ENCODE measurements around the gene SCN1A. TPM values are rescaled to one million over a fixed set of nuclear protein-coding genes. Genes with fewer than 3 reads are reported as not detected.
A peak's percentile ranks its signal among the peaks of the same experiment; 100 is the strongest.

The SCN1A gene
- total and polyA plus RNA-seq, 10 of the 15 experiments (the other 5 are each of a cell fraction or from before 2014, with no cell fraction given) = not detected

DNA sequence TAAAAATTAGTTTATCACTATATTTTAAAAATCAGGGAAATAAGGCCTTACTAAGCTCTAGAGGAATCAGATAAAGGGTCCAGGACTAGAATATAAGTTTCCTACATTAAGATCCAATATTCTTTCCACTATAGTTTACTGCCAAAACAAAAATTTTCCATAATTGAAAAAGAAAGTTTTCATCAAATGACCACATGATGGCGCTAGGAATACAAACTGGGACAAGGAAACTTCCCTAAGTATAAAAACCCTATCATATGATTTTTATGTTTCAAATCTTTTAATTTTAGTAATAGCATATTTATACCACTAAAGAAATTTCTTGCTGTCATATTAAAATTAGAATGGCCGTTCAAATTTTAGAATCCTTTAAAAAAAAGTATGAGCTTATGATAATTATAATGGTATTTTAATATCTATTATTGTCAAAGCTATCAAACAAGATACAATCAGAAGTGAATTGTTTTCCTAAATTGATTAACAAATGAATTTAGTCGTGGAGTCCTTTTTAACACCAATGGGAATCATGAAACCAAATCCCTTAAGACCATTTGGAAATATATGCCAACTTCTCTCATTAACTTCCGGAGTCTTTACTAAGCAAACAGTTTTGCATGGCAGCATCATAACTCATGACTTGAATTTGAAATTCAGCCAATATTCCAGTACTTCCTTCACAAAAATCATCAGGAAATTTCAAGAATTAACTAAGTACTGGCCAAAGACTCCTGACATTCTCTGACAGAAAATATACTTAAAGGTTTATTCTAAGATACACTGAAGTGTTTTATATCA lies 70.3 kb downstream of the SCN1A start:
- RAD21 ChIA-PET (ENCODE audit: unreplicated experiment) = interaction anchor here (0.5 to 3.8 kb wide), 4 partner anchors 10 to 184 kb away, joined by 3 to 26 read pairs (median 5); partner anchors contain the start of gene SCN1A
- WGBS (ENCODE audit: insufficient coverage, insufficient replicate concordance, low lambda C conversion rate, missing lambda C conversion rate) = 0% methylated on average over 4 of the region's 4 CpGs
- TF ChIP-seq, protein P1, sequence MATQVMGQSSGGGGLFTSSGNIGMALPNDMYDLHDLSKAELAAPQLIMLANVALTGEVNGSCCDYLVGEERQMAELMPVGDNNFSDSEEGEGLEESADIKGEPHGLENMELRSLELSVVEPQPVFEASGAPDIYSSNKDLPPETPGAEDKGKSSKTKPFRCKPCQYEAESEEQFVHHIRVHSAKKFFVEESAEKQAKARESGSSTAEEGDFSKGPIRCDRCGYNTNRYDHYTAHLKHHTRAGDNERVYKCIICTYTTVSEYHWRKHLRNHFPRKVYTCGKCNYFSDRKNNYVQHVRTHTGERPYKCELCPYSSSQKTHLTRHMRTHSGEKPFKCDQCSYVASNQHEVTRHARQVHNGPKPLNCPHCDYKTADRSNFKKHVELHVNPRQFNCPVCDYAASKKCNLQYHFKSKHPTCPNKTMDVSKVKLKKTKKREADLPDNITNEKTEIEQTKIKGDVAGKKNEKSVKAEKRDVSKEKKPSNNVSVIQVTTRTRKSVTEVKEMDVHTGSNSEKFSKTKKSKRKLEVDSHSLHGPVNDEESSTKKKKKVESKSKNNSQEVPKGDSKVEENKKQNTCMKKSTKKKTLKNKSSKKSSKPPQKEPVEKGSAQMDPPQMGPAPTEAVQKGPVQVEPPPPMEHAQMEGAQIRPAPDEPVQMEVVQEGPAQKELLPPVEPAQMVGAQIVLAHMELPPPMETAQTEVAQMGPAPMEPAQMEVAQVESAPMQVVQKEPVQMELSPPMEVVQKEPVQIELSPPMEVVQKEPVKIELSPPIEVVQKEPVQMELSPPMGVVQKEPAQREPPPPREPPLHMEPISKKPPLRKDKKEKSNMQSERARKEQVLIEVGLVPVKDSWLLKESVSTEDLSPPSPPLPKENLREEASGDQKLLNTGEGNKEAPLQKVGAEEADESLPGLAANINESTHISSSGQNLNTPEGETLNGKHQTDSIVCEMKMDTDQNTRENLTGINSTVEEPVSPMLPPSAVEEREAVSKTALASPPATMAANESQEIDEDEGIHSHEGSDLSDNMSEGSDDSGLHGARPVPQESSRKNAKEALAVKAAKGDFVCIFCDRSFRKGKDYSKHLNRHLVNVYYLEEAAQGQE (IDR thresholded peaks at IDR 0.05; ENCODE audit: low read depth, low read length) = no peak
- TF ChIP-seq SMAD1 (IDR thresholded peaks at IDR 0.05; ENCODE audit: low read depth, partially characterized antibody) (no peak), TCF7 (IDR thresholded peaks at IDR 0.05; ENCODE audit: borderline replicate concordance) (no peak), SMAD5 (IDR thresholded peaks at IDR 0.05; ENCODE audit: low read depth) (no peak), CBFB (IDR thresholded peaks at IDR 0.05; ENCODE audit: low read depth) (no peak), POLR2A (IDR thresholded peaks at IDR 0.05; ENCODE audit: low read depth, low read length) (no peak), SRF (IDR thresholded peaks at IDR 0.05; ENCODE audit: low read depth in 2 of 2, low read length in 2 of 2) (no peak), SMC3 (IDR thresholded peaks at IDR 0.05; ENCODE audit: borderline replicate concordance, low read length) (peak; percentile 38; the same call in 1 of the 2 replicates), PAX5 (IDR thresholded peaks at IDR 0.05; ENCODE audit: borderline replicate concordance, low read depth, low read length) (no peak)
- TF ChIP-seq, protein P2, sequence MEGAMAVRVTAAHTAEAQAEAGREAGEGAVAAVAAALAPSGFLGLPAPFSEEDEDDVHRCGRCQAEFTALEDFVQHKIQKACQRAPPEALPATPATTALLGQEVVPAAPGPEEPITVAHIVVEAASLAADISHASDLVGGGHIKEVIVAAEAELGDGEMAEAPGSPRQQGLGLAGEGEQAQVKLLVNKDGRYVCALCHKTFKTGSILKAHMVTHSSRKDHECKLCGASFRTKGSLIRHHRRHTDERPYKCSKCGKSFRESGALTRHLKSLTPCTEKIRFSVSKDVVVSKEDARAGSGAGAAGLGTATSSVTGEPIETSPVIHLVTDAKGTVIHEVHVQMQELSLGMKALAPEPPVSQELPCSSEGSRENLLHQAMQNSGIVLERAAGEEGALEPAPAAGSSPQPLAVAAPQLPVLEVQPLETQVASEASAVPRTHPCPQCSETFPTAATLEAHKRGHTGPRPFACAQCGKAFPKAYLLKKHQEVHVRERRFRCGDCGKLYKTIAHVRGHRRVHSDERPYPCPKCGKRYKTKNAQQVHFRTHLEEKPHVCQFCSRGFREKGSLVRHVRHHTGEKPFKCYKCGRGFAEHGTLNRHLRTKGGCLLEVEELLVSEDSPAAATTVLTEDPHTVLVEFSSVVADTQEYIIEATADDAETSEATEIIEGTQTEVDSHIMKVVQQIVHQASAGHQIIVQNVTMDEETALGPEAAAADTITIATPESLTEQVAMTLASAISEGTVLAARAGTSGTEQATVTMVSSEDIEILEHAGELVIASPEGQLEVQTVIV (IDR thresholded peaks at IDR 0.05; ENCODE audit: borderline replicate concordance, partially characterized antibody) = no peak
- TF ChIP-seq, protein P3, sequence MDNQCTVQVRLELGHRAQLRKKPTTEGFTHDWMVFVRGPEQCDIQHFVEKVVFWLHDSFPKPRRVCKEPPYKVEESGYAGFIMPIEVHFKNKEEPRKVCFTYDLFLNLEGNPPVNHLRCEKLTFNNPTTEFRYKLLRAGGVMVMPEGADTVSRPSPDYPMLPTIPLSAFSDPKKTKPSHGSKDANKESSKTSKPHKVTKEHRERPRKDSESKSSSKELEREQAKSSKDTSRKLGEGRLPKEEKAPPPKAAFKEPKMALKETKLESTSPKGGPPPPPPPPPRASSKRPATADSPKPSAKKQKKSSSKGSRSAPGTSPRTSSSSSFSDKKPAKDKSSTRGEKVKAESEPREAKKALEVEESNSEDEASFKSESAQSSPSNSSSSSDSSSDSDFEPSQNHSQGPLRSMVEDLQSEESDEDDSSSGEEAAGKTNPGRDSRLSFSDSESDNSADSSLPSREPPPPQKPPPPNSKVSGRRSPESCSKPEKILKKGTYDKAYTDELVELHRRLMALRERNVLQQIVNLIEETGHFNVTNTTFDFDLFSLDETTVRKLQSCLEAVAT (IDR thresholded peaks at IDR 0.05) = no peak
- TF ChIP-seq, protein P4, sequence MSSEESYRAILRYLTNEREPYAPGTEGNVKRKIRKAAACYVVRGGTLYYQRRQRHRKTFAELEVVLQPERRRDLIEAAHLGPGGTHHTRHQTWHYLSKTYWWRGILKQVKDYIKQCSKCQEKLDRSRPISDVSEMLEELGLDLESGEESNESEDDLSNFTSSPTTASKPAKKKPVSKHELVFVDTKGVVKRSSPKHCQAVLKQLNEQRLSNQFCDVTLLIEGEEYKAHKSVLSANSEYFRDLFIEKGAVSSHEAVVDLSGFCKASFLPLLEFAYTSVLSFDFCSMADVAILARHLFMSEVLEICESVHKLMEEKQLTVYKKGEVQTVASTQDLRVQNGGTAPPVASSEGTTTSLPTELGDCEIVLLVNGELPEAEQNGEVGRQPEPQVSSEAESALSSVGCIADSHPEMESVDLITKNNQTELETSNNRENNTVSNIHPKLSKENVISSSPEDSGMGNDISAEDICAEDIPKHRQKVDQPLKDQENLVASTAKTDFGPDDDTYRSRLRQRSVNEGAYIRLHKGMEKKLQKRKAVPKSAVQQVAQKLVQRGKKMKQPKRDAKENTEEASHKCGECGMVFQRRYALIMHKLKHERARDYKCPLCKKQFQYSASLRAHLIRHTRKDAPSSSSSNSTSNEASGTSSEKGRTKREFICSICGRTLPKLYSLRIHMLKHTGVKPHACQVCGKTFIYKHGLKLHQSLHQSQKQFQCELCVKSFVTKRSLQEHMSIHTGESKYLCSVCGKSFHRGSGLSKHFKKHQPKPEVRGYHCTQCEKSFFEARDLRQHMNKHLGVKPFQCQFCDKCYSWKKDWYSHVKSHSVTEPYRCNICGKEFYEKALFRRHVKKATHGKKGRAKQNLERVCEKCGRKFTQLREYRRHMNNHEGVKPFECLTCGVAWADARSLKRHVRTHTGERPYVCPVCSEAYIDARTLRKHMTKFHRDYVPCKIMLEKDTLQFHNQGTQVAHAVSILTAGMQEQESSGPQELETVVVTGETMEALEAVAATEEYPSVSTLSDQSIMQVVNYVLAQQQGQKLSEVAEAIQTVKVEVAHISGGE (CRISPR knock-in tag; IDR thresholded peaks at IDR 0.05) = no peak

More for the DNA sequence above, 70.3 kb downstream of the SCN1A start:
- intact Hi-C loops (cut with micrococcal nuclease; ENCODE audit: unreplicated experiment) = loop anchor here (2.0 kb wide), 1 partner anchor 71 kb away; the partner anchor contains the start of gene SCN1A
- ATAC-seq (no peak), DNase-seq (ENCODE audit: low read depth, low spot score) (no peak), FAIRE-seq (no peak)
- no peaks in the 10 kb centered on the region for H3K4me1 ChIP-seq (ENCODE audit: control insufficient read depth, insufficient read depth, low read length)
- ChIA-PET CTCF (interaction anchor here (0.6 to 5.0 kb wide), 24 partner anchors 8 to 1063 kb away, joined by 3 to 61 read pairs (median 3); partner anchors contain the start of gene SCN1A), POLR2A (no interaction called here), SMC1A (ENCODE audit: uncharacterized antibody, unreplicated experiment) (interaction anchor here (0.9 to 2.3 kb wide), 5 partner anchors 10 to 131 kb away, joined by 3 to 18 read pairs (median 4); partner anchors contain the start of gene SCN1A)
- no peaks in the 10 kb centered on the region for H3K9me3 ChIP-seq (replicated peaks; ENCODE audit: control insufficient read depth, insufficient read depth, low read length)
- H4K20me1 ChIP-seq (ENCODE audit: control insufficient read depth, insufficient read depth) = no peaks in the 10 kb centered on the region
- no peak overlapping the region for H3K4me2 ChIP-seq (ENCODE audit: control insufficient read depth, insufficient read depth)
- no TSS peak for BruUV-seq (replicated peaks)
- H2AFZ ChIP-seq (ENCODE audit: control insufficient read depth, low read depth, low read length) = no peak overlapping the region
- H3K79me2 ChIP-seq (ENCODE audit: control insufficient read depth, insufficient read depth, low read length) = no peaks in the 10 kb centered on the region
- H3K36me3 ChIP-seq (ENCODE audit: control insufficient read depth in 2 of 2, insufficient read depth in 2 of 2, low read length in 1 of 2) = no peaks in the 10 kb centered on the region
- H3K4me3 ChIP-seq = no peak overlapping the region
- no peak overlapping the region for H3K9ac ChIP-seq (ENCODE audit: control insufficient read depth, insufficient read depth, low read length)
- in situ Hi-C loops (cut with MboI) = no loop called here
- no peak overlapping the region for H3K27ac ChIP-seq (ENCODE audit: control insufficient read depth, insufficient read depth)
- no peaks in the 10 kb centered on the region for H3K27me3 ChIP-seq (replicated peaks in 1 of 2; ENCODE audit: control insufficient read depth in 2 of 2, insufficient read depth in 2 of 2, low read length in 1 of 2)

Data from GM12878 (cell line).